DOHH2 (cell line): ENCODE data around the gene CCDC180.

Experiments
- CTCF ChIP-seq: fragments of 200-600 bp; sonication (generic); IDR thresholded peaks from one replicate; pipeline ENCODE4 v1.5.1; 2014; ENCODE audit warnings: antibody characterized with exemption, mild to moderate bottlenecking, low read depth, low read length; ENCODE audit not compliant: poor library complexity, severe bottlenecking
- EZH2phosphoT487 ChIP-seq: fragments of 200-600 bp; sonication (generic); IDR thresholded peaks from 2 replicates; pipeline ENCODE4 v1.6.1; 2017; ENCODE audit warnings: borderline replicate concordance, mild to moderate bottlenecking, antibody characterized with exemption, low read length, moderate library complexity, mixed read lengths

- no peak for TF ChIP-seq CTCF
- no peak for TF ChIP-seq EZH2phosphoT487
Measured at GRCh38 chr9:97280755-97281330, 26.6 kb upstream of the CCDC180 start.
